HEK293 (cell line): ENCODE results near the gene KLHDC3.

Experiments used
- CTCF ChIA-PET: fragments of 350-600 bp; formaldehyde crosslinking; extraction: SDS; loops from one replicate; lab custom pipeline; 2021; ENCODE audit warnings: antibody characterized with exemption; lab: Yijun Ruan, JAX
- POLR2A ChIA-PET: fragments of 300-600 bp; formaldehyde crosslinking; extraction: SDS; loops from one replicate; lab custom pipeline; 2020; ENCODE audit warnings: antibody characterized with exemption, inconsistent platforms; lab: Yijun Ruan, JAX
- H3K27ac ChIP-seq: fragments of 200-500 bp; sonication (Bioruptor generic); 2 replicates; pipeline ENCODE4 v1.5.1; 2014; ENCODE audit warnings: low read depth, low read length, control low read depth, inconsistent platforms; ENCODE audit errors: extremely low read depth
- H3K36me3 ChIP-seq, 2 experiments: fragments of 200-500 bp in 1 of 2; sonication (Bioruptor generic) in 1 of 2; 1 replicate in 1 of 2; 2 replicates in 1 of 2; pipeline ENCODE4 v1.5.1; 2014 to 2017; ENCODE audit warnings: inconsistent platforms in 2 of 2, low read length in 2 of 2; ENCODE audit not compliant: control insufficient read depth in 2 of 2, insufficient read depth in 1 of 2
- H3K4me1 ChIP-seq: fragments of 200-500 bp; sonication (Bioruptor generic); 2 replicates; pipeline ENCODE4 v1.5.1; 2014; ENCODE audit warnings: mild to moderate bottlenecking, low read length, inconsistent platforms; ENCODE audit not compliant: control insufficient read depth, insufficient read depth
- H3K4me3 ChIP-seq: 2 replicates; pipeline ENCODE4 v1.5.1; 2011; ENCODE audit warnings: low read depth, mild to moderate bottlenecking, control low read depth, low read length, moderate library complexity
- H3K9me3 ChIP-seq: fragments of 200-500 bp; sonication (Bioruptor generic); 2 replicates; pipeline ENCODE4 v1.5.1; 2014; ENCODE audit warnings: low read depth, low read length, inconsistent platforms; ENCODE audit not compliant: control insufficient read depth, insufficient read depth
- BCL11B ChIP-seq: fragments of 450-650 bp; formaldehyde crosslinking; IDR thresholded peaks from 2 replicates; pipeline ENCODE4 v1.5.1; 2016; ENCODE audit warnings: low read depth, missing biosample characterization, missing genetic modification characterization
- HIC1 ChIP-seq: fragments of 450-650 bp; formaldehyde crosslinking; IDR thresholded peaks from 2 replicates; pipeline ENCODE4 v1.5.1; 2016; ENCODE audit warnings: missing biosample characterization, missing genetic modification characterization
- HOXC10 ChIP-seq: sonication (generic); formaldehyde crosslinking; IDR thresholded peaks from 2 replicates; pipeline ENCODE4 v1.8.1; 2023; ENCODE audit warnings: mild to moderate bottlenecking, missing genetic modification reagents
- HOXD13 ChIP-seq: sonication (generic); formaldehyde crosslinking; IDR thresholded peaks from 2 replicates; pipeline ENCODE4 v1.8.0; 2022; ENCODE audit warnings: missing genetic modification reagents, borderline replicate concordance
- MYNN ChIP-seq: fragments of 450-650 bp; formaldehyde crosslinking; IDR thresholded peaks from 2 replicates; pipeline ENCODE4 v1.5.1; 2016; ENCODE audit warnings: missing biosample characterization, missing genetic modification characterization, borderline replicate concordance
- PRDM4 ChIP-seq: fragments of 450-650 bp; formaldehyde crosslinking; IDR thresholded peaks from 2 replicates; pipeline ENCODE4 v1.5.1; 2017; ENCODE audit warnings: missing biosample characterization, missing genetic modification characterization
- SCRT2 ChIP-seq: fragments of 450-650 bp; formaldehyde crosslinking; IDR thresholded peaks from 2 replicates; pipeline ENCODE4 v1.5.1; 2016; ENCODE audit warnings: missing biosample characterization, missing genetic modification characterization
- TSHZ1 ChIP-seq: fragments of 450-650 bp; formaldehyde crosslinking; IDR thresholded peaks from 2 replicates; pipeline ENCODE4 v1.5.1; 2016; ENCODE audit warnings: missing biosample characterization, missing genetic modification characterization, borderline replicate concordance
- ZBTB17 ChIP-seq: fragments of 450-650 bp; formaldehyde crosslinking; IDR thresholded peaks from 2 replicates; pipeline ENCODE4 v1.5.1; 2016; ENCODE audit warnings: missing biosample characterization, missing genetic modification characterization
- ZBTB20 ChIP-seq: fragments of 450-650 bp; formaldehyde crosslinking; IDR thresholded peaks from 2 replicates; pipeline ENCODE4 v1.5.1; 2016; ENCODE audit warnings: missing biosample characterization, missing genetic modification characterization
- ZFHX2 ChIP-seq: fragments of 450-650 bp; formaldehyde crosslinking; conservative IDR thresholded peaks from 2 replicates; pipeline ENCODE4 v1.5.1; 2016; ENCODE audit warnings: missing biosample characterization, missing genetic modification characterization
- ZNF112 ChIP-seq: fragments of 450-650 bp; formaldehyde crosslinking; IDR thresholded peaks from 2 replicates; pipeline ENCODE4 v1.5.0; 2017; ENCODE audit warnings: missing biosample characterization, missing genetic modification characterization
- ZNF169 ChIP-seq: fragments of 450-650 bp; formaldehyde crosslinking; IDR thresholded peaks from 2 replicates; pipeline ENCODE4 v1.5.1; 2016; ENCODE audit warnings: missing biosample characterization, missing genetic modification characterization
- ZNF266 ChIP-seq: fragments of 450-650 bp; formaldehyde crosslinking; IDR thresholded peaks from 2 replicates; pipeline ENCODE4 v1.5.1; 2016; ENCODE audit warnings: missing biosample characterization, missing genetic modification characterization, low read depth
- ZNF341 ChIP-seq: fragments of 450-650 bp; formaldehyde crosslinking; IDR thresholded peaks from 2 replicates; pipeline ENCODE4; 2016; ENCODE audit warnings: low read depth, missing biosample characterization, missing genetic modification characterization
- ZNF544 ChIP-seq: fragments of 450-650 bp; formaldehyde crosslinking; IDR thresholded peaks from 2 replicates; pipeline ENCODE4 v1.5.0; 2017; ENCODE audit warnings: missing biosample characterization, missing genetic modification characterization
- ZNF558 ChIP-seq: fragments of 450-650 bp; formaldehyde crosslinking; IDR thresholded peaks from 2 replicates; pipeline ENCODE4 v1.5.1; 2016; ENCODE audit warnings: missing biosample characterization, missing genetic modification characterization
- ZNF571 ChIP-seq: fragments of 450-650 bp; formaldehyde crosslinking; IDR thresholded peaks from 2 replicates; pipeline ENCODE4 v1.5.0; 2017; ENCODE audit warnings: missing biosample characterization, missing genetic modification characterization
- ZNF610 ChIP-seq: fragments of 450-650 bp; formaldehyde crosslinking; IDR thresholded peaks from 2 replicates; pipeline ENCODE4 v1.5.1; 2016; ENCODE audit warnings: missing biosample characterization, missing genetic modification characterization, borderline replicate concordance
- ZNF837 ChIP-seq: fragments of 450-650 bp; formaldehyde crosslinking; IDR thresholded peaks from 2 replicates; pipeline ENCODE4 v1.5.1; 2016; ENCODE audit warnings: missing biosample characterization, missing genetic modification characterization
- ZNF843 ChIP-seq: fragments of 450-650 bp; formaldehyde crosslinking; IDR thresholded peaks from 2 replicates; pipeline ENCODE4 v1.5.1; 2016; ENCODE audit warnings: missing biosample characterization, missing genetic modification characterization

The KLHDC3 gene

GRCh38 chr6:43052225-43052841 lies 38.3 kb downstream of the KLHDC3 start:
- H3K27ac ChIP-seq, result peak overlapping the region; percentile 85; the same call in 1 of the 2 replicates
- CTCF ChIA-PET, result interaction anchor here (0.7 to 2.0 kb wide), 4 partner anchors 13 to 364 kb away, joined by 3 to 7 read pairs (median 4); no protein-coding TSS in a partner anchor

GRCh38 chr6:43052842-43053544 lies 38.9 kb downstream of the KLHDC3 start:
- Histone ChIP-seq H3K27ac (peak overlapping the region; percentile 85), H3K4me1 (peaks cover 4% of the 10 kb centered on the region), H3K36me3 (peaks cover 23 to 74% of the 10 kb centered on the region in 2 experiments; a peak in 2 of 3 replicates), H3K9me3 (no peaks in the 10 kb centered on the region), H3K4me3 (peak overlapping the region; percentile 74)
- ChIA-PET POLR2A (interaction anchor here (0.8 to 3.4 kb wide), 24 partner anchors 10 to 464 kb away, joined by 3 to 50 read pairs (median 10); partner anchors contain the start of genes CNPY3, CUL9, KLHDC3 and MEA1), CTCF (interaction anchor here (0.7 to 1.7 kb wide), 5 partner anchors 14 to 363 kb away, joined by 3 to 8 read pairs (median 3); no protein-coding TSS in a partner anchor)
- 0 out of 2 replicates have a peak, but pooled peaks have one; percentile 14 for TF ChIP-seq ZNF169 (tag by site-specific recombination)
- TF ChIP-seq PRDM4 (tag by site-specific recombination), result no peak
- TF ChIP-seq ZNF843 (tag by site-specific recombination), result no peak
- peak; percentile 65; the same call in 1 of the 2 replicates for TF ChIP-seq SCRT2 (tag by site-specific recombination)
- TF ChIP-seq ZBTB17 (tag by site-specific recombination), result peak; percentile 12
- no peak for TF ChIP-seq ZNF571
- TF ChIP-seq ZNF610 (tag by site-specific recombination), result no peak
- TF ChIP-seq BCL11B, result no peak
- TF ChIP-seq ZNF341 (tag by site-specific recombination), result peak; percentile 41; the same call in 1 of the 2 replicates
- 0 out of 2 replicates have a peak, but pooled peaks have one; percentile 14 for TF ChIP-seq ZNF266 (tag by site-specific recombination)
- TF ChIP-seq ZNF558, result no peak
- TF ChIP-seq HOXC10 (CRISPR knock-in tag), result 0 out of 2 replicates have a peak, but pooled peaks have one; percentile 47
- peak; percentile 96 for TF ChIP-seq MYNN
- TF ChIP-seq ZBTB20, result no peak
- TF ChIP-seq TSHZ1 (tag by site-specific recombination), result 0 out of 2 replicates have a peak, but pooled peaks have one; percentile 32
- 0 out of 2 replicates have a peak, but pooled peaks have one; percentile 6 for TF ChIP-seq HOXD13 (CRISPR knock-in tag)
- peak; percentile 83 for TF ChIP-seq ZFHX2
- peak; percentile 64; the same call in 1 of the 2 replicates for TF ChIP-seq ZNF837
- TF ChIP-seq ZNF112, result no peak

More at GRCh38 chr6:43052225-43052841, 38.3 kb downstream of the KLHDC3 start:
- POLR2A ChIA-PET, result interaction anchor here (3.4 kb wide), 1 partner anchor 39 kb away, joined by 14 read pairs; the partner anchor contains the start of genes KLHDC3 and MEA1
- TF ChIP-seq ZNF544, result no peak
- TF ChIP-seq HIC1 (tag by site-specific recombination), result 0 out of 2 replicates have a peak, but pooled peaks have one; percentile 31
- Histone ChIP-seq H3K9me3 (no peaks in the 10 kb centered on the region), H3K4me3 (no peak overlapping the region), H3K36me3 (peaks cover 19 to 74% of the 10 kb centered on the region in 2 experiments; a peak in 2 of 3 replicates), H3K4me1 (peaks cover 4% of the 10 kb centered on the region)
